Activated CD8-positive, alpha-beta memory T cell treated with anti-CD3 and anti-CD28 coated beads, Interleukin-2, amount 50 U/mL, for 1 hour (primary cell): ENCODE measurements around the gene KMT2A.
"Not testable (repeated sequence)": the region's sequence is repeated elsewhere in the genome, so short reads cannot be mapped to it uniquely, and the experiment has no call there.

ENCODE experiments used
- DNase-seq: peaks from one replicate; pipeline ENCODE4 v3.0.0-alpha.2; 2020; ENCODE audit errors: extremely low read depth

The KMT2A gene

DNA sequence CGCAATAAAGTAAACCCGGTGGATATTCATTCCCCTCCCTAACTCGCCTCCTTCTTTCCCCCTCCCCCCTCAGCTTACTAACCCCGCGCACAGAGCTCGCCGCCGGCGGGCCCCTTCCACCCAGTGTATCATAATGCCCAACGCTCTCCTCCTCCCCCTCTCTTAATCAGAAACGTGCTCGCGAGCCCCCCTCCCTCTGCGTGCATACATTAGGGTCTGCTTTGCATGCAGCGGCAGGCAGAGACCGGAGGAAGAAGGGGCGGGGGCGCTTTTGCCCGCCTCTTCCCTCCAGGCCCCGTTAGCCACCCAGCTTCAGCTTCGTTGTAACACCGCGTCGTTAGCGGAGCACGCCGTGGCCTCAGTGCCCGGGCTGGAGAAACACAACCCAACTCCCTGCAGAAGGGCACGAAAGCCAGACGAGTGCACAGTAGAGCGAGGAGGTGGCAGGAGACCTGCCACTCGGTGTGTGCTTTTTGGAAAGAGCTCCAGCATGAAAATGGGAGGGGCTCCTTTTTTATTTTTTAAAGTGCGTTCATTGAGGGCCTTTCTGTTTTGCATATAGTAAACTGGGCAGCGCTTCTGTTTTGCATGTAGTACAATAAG is 901 bp upstream of the KMT2A start:
- peak; percentile 16 for DNase-seq

DNA sequence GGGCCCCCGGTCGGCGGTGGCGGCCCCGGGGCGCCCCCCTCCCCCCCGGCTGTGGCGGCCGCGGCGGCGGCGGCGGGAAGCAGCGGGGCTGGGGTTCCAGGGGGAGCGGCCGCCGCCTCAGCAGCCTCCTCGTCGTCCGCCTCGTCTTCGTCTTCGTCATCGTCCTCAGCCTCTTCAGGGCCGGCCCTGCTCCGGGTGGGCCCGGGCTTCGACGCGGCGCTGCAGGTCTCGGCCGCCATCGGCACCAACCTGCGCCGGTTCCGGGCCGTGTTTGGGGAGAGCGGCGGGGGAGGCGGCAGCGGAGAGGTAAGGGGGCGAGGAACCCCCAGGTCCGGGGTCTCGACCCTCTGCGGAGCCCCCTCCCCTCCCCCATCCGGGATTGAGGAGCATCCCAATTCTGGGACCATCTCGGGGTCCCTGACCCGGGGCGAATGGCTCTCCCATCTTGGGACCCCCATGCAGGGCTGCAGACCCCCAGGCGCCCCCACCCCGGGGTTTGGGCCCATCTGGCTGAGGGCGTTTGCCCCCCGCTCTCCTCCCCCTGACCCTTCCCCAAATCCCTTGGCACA is 431 bp downstream of the KMT2A start:
- peak; percentile 22 for DNase-seq

DNA sequence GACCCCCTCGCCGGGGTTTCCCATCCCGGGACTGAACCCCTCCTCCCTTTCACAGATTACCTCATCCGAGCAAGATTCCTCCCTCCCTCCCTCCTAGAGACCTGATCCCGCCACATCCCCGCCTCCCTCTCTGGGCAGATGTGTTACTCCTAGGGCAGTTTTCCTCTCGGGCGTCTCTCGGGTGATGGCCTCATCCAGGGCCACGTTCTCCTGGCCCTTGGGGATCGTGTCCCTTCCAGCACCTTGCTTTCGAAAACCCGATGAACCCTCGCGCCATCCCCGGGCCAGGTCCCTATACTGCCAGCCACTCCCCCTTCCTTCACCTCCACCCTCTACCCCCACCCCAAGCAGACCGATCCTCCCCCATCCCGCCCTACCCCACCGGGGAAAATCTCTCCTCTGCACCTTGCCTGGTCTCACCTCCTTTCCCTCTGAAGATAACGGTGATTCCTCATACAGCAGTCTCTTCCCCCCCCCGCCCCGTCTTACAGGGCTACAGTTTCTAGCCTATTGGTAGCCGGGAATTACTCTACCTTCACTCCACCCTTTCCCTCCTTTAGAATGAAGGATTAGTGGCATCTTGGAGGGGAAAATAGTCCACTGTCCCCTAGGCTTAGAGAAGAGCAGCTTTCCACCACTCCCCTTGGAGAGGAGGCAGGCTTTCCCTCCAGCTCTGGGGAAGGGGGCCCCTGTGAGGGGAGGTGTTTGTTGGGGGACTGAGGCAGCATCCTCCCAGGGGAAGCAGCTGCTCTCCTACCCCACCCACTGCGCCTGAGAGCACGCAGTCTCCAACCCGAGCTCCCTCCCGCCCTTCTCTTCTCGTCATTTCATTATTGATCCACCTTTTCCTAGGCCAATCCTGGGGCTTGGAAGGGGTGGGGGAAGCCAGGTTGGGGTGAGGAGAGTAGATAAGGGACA is 1.2 kb downstream of the KMT2A start:
- DNase-seq, result no peak

DNA sequence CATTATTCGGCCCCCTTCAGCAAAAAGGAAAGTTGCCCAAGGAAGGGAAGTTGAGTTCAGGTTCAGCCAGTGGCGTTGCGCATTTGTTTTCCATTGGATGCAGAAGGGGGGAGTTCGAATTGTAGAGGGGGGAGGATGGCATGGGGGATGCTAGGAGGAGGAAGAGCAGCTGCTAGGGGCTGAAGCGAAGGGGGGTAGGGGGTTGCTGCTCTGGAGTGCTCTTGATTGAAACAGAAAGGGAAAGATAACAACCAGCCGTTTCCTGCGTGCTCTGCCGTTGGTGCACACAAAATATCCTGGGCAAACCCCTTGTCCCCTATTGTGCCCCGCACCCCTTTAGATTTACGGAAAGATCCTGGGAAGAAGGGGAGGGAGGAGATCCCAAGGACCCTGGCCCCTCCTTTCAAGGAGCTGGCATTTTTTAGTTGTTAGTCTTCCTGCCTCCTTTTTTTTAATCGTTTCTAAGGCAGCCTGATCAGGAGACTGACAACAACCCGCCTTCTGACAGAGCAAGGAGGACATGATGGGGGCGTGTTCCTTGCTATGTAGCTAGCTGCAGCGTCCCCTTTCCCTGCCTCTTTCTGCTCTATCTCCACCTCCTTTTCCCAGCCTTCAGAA is 2.1 kb downstream of the KMT2A start:
- no peak for DNase-seq

DNA sequence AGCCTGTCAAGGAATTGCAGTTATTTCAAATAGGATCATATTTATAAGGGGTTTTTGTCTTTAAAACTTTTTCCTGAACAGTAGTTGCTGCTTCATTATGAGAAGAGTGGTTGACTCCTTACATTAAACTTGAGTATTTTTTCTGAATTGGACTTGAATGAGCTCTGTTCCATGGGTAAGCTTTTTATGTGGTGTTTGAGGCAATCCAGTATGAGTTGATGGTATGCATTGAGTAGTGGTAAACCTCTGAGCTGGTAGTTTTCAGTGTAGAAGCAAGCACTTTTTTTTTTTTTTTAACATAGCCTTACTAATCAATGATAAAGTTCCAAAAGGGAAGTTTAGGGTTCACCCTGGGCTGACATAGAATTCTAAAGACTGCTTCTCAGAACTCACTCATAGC is 3.4 kb downstream of the KMT2A start:
- no peak for DNase-seq

DNA sequence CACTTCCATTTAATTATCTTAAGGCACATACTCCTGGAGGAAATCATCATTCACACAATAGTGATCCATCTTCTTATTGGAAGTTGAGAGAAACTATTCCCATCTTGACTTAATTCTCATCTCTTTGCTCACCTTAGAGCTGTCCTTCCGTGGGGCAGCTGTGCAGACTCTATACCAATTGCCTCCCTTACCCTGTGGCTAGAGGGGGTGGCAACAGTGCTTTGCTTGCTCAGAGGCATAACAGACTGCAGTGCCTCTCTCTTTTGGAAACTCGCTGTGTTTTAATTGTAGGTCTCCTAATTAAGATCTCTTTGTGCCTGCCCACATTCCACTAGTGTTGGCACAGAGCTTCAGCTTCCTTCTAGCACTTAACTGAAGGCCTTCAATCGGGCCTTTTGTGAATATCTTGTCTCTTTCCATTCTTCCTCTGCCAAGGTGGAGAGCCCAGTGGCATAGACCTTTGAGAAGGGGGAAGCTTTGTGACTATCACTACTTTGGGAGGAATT is 5.5 kb downstream of the KMT2A start:
- no peak for DNase-seq

DNA sequence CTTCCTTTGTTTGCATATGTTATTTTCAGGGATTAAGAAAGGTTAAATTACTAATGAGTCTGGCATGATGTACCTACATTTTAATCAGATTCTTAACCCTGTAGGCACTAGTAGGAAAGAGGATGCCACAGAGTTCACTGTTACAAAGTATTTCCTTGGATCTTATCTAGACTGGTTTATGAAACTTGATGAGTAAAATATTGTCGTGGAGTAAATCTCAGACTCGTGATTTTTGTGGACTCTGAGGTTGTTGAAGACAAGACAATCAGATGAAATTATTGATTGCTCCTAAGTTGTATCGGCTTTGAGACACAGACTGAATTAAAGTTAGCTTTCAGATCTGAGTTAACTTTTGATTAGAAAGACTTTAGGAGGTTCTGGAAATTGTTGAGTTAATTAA is 6.0 kb downstream of the KMT2A start:
- no peak for DNase-seq

DNA sequence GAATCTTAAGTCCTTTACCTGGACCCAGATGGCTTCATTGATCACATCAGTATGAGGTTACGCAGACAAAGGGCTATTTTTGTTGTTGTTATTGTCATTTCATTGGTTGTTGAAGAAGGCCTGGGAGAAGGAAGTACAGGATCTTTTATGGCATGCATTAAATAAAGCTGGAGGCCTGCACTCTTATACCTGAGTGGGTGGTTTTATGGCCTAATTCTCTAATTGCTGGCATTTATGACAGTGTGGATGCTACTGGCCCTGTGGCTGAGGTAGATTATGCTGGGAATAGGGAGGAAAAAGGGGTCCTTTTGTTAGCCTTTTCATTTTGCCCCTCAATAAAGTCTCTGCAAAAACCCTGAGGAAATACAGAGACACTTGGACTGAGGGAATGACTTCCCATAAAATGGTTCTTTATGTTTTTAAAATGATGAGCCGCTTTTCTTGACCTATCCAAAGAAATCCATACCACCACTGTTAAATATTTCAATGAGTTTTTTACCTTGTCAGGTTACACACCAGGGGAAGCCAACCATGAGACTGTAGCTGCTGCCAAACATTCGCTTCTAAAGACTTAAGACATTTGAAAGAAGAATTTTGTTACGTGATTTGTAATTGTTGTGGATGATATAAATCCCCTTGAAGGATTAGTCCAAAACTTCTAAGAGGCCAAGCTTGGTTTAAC is 6.8 kb downstream of the KMT2A start:
- no peak for DNase-seq

DNA sequence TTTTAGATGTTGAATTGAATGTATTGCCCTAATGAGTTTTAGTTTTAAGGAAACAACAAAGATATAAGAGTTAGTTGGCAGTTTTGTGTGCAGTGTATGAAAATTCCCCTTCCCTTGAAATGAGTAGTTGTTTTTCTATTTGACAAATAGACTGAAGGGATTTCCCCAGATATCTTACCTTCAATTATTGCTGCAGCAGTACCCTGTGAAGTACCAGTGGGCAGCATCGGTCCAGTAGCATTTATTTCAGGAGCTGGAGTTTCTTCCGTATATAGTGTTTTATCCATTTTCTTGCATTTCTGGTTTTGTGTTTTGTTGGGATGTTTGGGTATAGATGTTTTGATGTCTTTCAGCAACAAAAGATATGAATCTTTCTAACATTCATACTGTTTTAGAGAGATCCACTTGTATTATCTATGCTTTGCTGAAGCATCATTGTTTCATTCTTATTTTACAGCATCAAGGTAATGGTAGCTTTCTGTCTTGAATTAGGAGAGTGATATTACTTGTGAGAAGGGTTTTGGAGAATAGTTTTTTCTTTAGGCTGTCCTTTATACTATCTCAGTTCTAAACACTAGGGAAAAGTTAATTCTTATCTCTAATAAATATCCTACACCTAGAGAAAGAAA is 7.4 kb downstream of the KMT2A start:
- DNase-seq, result no peak

DNA sequence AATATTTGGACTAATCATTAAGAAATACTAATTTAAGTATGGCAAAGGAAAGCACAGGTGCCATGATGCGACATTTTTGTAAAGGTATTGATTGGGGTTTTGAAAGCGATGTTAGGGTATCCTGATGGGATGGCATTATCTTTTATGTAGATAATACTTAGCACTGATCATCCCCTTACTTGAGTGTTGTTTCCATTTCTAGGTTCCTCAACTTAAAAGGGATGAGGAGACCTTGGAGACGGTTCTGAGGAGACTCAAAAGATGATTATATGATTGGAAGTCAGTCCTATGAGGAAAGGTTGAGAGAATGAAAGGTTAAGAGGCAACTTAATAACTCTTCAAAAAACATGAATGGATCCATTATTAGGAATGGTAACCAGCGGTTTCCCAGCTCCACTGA is 11.1 kb downstream of the KMT2A start:
- DNase-seq, result no peak

DNA sequence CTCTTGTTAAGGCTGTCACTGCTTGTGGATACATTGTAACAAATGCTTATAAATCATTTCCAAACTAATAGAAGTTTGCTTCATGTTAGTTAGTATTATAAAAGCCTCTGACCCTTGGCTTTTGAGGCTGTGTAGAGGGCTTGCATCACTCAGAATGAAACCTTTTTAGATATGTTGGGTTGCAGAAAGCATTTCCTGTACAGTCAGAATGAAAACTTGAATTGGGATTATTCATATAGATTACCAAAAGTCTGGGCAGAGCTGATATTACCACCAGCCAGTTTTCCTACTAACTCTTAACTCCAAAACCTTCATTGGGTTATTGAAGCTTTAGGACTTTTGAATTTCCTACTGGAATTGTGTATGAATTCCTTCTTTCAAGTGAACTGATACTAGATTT is 12.0 kb downstream of the KMT2A start:
- no peak for DNase-seq

DNA sequence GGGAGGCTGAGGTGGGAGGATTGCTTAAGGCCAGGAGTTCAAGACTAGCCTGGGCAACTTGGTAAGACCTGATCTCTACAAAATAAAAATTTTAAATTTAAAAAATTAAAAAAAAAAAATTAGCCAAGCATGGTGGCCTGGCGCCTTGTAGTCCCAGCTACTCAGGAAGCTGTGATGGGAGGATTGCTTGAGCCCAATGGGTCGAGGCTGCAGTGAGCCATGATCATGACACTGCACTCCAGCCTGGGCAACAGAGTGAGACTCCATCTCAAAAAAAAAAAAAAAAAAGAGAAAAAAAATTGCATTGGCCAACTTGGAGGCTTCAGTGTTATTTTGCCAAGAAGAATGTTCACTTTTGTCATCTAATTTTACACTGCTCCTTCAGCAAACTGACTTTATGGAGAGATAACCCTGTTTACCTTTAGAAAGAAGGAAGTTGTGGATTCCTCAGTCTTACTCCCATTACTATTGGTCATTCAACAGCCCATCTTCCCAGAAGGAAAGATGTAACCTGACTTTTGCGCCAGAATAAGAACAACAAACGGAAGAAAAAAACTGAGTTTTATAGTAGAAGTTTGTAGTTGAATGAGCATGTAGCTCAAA is 13.1 kb downstream of the KMT2A start:
- no peak for DNase-seq

DNA sequence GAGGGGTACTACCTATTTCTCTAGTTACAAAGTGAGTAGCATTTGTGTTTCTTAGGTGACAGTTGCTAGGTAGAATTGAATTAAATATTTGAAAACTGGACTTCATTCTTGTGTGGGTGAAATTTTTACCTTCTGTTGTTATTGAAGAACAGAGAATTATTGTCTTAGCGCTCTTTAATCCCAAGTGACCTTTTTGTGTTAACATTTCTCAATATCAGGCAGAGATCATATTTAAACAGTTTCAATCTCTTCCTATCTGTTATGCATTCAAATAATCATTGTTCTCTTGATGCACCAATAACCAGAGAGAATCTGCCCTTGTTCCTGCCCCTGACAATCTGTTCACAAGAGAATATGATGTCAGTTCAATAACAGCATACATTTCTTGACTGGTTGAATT is 14.2 kb downstream of the KMT2A start:
- no peak for DNase-seq

DNA sequence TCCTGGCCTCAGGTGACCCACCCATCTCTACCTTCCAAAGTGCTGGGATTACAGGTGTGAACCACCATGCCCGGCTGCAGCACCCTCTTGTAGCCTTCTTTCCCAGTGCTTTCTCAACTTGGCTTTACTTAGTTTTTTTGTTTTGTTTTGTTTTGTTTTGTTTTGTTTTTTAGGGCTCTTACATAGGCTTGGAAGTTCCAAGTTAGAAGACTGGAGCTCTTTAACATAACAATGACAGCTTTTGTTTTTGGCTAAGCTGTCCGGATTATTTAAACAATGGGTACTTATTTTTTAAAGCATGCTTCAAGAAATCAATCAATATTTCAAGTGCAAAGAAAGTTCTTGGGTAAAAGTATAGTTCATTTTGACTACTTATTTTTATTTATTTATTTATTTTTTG is 25.9 kb downstream of the KMT2A start:
- DNase-seq, result no peak

DNA sequence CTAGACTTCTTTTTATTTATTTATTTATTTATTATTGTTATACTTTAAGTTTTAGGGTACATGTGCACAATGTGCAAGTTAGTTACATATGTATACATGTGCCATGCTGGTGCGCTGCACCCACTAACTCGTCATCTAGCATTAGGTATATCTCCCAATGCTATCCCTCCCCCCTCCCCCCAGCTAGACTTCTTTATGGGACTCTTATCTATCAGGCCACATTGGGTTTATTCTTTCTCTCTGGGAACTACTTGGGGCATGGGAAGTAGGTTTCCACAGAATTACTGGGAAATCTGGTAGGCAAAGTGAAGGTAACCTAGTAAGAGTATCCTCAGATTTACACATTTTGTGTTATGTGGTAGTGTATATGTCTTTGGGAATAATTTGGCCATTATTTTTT is 32.7 kb downstream of the KMT2A start:
- not testable (repeated sequence) for DNase-seq

DNA sequence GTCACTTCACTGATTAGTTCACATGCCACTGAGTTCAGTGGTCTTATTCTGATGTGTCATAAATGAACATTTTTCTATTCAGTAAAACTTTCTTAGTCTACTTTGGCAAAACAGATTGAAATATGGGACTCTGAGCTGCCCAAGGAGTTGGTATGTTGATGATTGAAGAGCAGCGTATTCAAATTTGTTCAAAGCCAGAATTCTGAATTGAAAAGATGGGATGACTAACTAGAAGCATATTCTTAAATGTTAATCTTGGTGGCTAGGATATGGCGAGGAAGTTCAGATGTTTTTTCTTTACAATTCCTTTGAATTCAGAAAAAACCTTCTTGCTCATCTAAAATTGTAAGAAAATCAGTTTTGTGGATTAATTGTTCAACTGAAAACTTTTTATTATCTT is 34.7 kb downstream of the KMT2A start:
- DNase-seq, result no peak

DNA sequence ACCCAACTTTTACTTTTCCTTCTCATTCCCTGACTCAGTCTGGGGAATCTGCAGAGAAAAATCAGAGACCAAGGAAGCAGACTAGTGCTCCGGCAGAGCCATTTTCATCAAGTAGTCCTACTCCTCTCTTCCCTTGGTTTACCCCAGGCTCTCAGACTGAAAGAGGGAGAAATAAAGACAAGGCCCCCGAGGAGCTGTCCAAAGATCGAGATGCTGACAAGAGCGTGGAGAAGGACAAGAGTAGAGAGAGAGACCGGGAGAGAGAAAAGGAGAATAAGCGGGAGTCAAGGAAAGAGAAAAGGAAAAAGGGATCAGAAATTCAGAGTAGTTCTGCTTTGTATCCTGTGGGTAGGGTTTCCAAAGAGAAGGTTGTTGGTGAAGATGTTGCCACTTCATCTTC is 37.2 kb downstream of the KMT2A start:
- no peak for DNase-seq

DNA sequence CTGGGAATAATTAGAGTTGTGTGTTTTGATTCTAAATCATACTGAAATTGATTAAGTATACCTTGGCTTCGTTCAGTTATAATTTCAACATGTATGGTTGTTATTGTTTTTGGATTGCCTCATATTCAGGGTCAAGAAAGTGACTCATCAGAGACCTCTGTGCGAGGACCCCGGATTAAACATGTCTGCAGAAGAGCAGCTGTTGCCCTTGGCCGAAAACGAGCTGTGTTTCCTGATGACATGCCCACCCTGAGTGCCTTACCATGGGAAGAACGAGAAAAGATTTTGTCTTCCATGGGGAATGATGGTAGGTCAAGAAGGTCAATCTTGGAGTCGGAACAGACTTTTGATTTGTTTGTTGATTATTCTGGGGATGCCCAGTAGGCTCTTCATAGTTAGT is 40.4 kb downstream of the KMT2A start:
- no peak for DNase-seq

DNA sequence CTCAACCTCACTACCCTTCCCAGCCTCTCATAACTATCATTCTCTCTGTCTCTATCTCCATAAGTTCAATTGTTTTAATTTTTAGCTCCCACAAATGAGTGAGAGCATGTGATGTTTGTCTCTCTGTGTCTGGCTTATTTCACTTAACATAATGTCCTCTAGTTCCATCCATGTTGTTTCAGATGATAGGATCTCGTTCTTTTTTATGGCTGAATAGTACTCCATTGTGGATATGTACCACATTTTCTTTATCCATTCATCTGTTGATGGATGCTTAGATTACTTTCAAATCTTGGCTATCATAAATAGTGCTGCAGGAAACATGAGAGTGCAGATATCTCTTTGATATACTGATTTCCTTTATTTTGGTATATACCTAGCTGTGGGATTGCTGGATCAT is 44.9 kb downstream of the KMT2A start:
- DNase-seq, result not testable (repeated sequence)

DNA sequence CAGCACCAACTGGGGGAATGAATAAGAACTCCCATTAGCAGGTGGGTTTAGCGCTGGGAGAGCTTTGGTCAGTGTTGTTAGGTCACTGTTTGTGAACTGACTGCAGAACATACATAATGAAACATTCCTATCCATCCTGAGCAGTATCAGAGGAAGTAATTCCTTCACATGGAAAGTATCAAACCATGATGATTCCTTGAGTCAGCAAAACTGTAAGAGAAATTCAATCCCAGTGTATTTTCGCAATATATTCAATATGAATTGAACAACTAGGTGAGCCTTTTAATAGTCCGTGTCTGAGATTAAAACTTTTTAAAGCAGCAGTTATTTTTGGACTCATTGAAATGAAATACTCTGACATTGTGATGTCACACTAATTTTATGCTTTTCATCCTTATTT is 48.1 kb downstream of the KMT2A start:
- no peak for DNase-seq

DNA sequence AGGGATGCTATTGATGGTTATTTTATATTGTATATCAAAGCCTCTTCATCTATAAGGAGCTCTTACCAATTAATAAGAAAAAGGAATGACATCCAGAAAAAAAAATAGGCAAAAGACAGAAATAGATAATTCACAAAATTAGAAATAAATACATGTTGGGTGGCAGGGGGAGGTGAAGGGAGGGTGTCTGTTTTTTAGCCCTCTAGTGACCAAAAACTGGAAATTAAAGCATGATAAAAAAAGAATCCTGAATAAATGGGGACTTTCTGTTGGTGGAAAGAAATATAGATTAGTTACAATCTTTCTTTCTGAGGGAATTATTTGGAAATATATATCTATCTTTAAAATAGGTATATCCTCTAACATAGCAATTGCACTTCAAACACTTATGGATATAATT is 49.0 kb downstream of the KMT2A start:
- DNase-seq, result no peak
